ENCODE results near the gene CCT5. TPM values are rescaled to one million over a fixed set of nuclear protein-coding genes. Genes with fewer than 3 reads are reported as not detected.

Gene CCT5
- total and polyA plus RNA-seq, 12 donors = 54.7 to 247 (median 95.9) TPM

GRCh38 chr5:10306114-10306513 is 56.0 kb downstream of the CCT5 start:
- H3K4me1 ChIP-seq = peaks cover 0 to 55% (median 27%) of the 10 kb centered on the region in 9 donors
- no peak for TF ChIP-seq CTCF (IDR thresholded peaks at IDR 0.05)
- intact Hi-C loops (cut with DNase I) = no loop called here

GRCh38 chr5:10306806-10307205 is 56.7 kb downstream of the CCT5 start:
- DNase-seq (no peak), ATAC-seq (peak in 4 of 8 donors; percentile 18 to 40 (median 27))
- Histone ChIP-seq H3K4me3 (peak overlapping the region; percentile 39 to 76 (median 67)), H3K27me3 (peaks cover 0 to 10% (median 0%) of the 10 kb centered on the region in 7 donors), H3K27ac (peak overlapping the region in 9 of 10 donors; percentile 74 to 90 (median 83)), H3K4me1 (peaks cover 0 to 48% (median 27%) of the 10 kb centered on the region in 9 donors), H3K36me3 (no peaks in the 10 kb centered on the region), H3K9me3 (no peaks in the 10 kb centered on the region)
- 46 to 53% methylated on average over 8 of the region's 8 CpGs for WGBS, 2 donors
- intact Hi-C loops (cut with DNase I) = no loop called here
- TF ChIP-seq CTCF (IDR thresholded peaks at IDR 0.05) = no peak

More at GRCh38 chr5:10306114-10306513, 56.0 kb downstream of the CCT5 start:
- 64% methylated on average over 5 of the region's 5 CpGs for WGBS, 2 donors
- Histone ChIP-seq H3K27ac (peak overlapping the region in 4 of 10 donors; percentile 83 to 90 (median 86)), H3K9me3 (no peaks in the 10 kb centered on the region), H3K27me3 (peaks cover 0 to 10% (median 0%) of the 10 kb centered on the region in 7 donors), H3K36me3 (no peaks in the 10 kb centered on the region), H3K4me3 (peak overlapping the region in 2 of 10 donors; percentile 63 to 76)
- DNase-seq = no peak
- ATAC-seq = no peak

GRCh38 chr5:10307206-10308148 is 57.4 kb downstream of the CCT5 start, which contains the start of gene CMBL:
Gene CMBL, minus strand, starts transcription at chr5:10307902. Its CDS starts 17,140 bp downstream, at chr5:10290762.
- H3K36me3 ChIP-seq = no peaks in the 10 kb centered on the region
- H3K27ac ChIP-seq = peak within 1 kb of the TSS; percentile 44 to 90 (median 83)
- TF ChIP-seq CTCF (IDR thresholded peaks at IDR 0.05) = no peak
- H3K4me1 ChIP-seq = peaks cover 0 to 42% (median 27%) of the 10 kb centered on the region in 9 donors
- intact Hi-C loops (cut with DNase I) = no loop called here
- H3K4me3 ChIP-seq = peak within 1 kb of the TSS; percentile 39 to 76 (median 67)
- WGBS, 2 donors = 2 to 3% methylated on average over 56 of the region's 56 CpGs
- ATAC-seq = peak; percentile 71 to 86 (median 81)
- DNase-seq = peak; percentile 43 to 60
- H3K9me3 ChIP-seq = no peaks in the 10 kb centered on the region
- peaks cover 0 to 10% (median 0%) of the 10 kb centered on the region in 7 donors for H3K27me3 ChIP-seq

- H3K36me3 ChIP-seq = no peaks in the 10 kb centered on the region
- no peaks in the 10 kb centered on the region for H3K9me3 ChIP-seq
- TF ChIP-seq CTCF (IDR thresholded peaks at IDR 0.05) = no peak
- ATAC-seq = no peak
- peaks cover 0 to 30% (median 17%) of the 10 kb centered on the region in 9 donors for H3K4me1 ChIP-seq
- H3K27ac ChIP-seq = no peak overlapping the region
- intact Hi-C loops (cut with DNase I) = no loop called here
- H3K27me3 ChIP-seq = peaks cover 0 to 10% (median 0%) of the 10 kb centered on the region in 7 donors
- no peak overlapping the region for H3K4me3 ChIP-seq
- DNase-seq = no peak
- 83 to 89% methylated on average over 6 of the region's 6 CpGs for WGBS, 2 donors
Observed at GRCh38 chr5:10308844-10309243, 58.8 kb downstream of the CCT5 start.

All from heart right ventricle (tissue), 16 donors.